ENCODE results near the gene PIGQ. TPM values are rescaled to one million over a fixed set of nuclear protein-coding genes. Genes with fewer than 3 reads are reported as not detected.
A peak's percentile ranks its signal among the peaks of the same experiment; 100 is the strongest.

Gene PIGQ
- total RNA-seq, 1 experiment from 2014 or later, result 72.5 TPM

DNA sequence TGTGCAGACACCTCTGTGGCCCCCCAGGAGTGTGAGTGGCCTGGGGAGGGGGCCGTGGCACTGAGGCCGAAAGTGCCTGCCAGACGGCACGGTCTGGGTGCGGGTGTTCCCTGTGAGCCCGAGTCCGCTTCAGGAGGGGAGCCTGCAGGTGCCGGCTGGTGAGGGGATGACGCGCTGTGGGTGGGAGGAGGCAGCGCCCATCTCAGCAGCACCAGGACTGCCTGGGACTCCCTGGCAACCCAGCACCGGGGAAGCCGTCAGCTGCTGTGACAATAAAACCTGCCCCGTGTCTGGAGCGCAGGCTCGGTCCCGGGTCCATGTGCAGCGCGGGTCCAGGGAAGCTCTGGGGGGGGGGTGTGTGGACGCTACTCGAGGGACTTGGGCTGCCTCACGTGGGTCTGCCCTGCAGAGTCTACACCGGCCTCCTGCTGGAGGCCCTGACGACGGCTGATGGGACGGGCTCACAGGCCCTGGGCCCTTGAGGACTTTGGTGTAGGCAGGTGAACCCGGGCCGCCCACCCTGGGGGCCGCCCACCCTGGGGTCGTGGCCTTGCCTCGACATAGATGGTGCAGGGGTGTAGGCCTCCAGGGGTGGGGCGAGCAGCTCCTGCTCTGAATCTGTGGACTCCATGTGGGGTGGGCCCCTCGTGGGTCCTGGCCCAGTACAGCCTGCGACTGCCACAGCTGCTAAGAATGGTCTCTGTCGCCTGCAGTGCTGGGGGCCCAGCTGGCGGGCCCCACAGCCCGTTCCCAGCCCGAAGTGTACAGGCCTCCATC lies 14.2 kb downstream of the PIGQ start:
- POLR2A ChIA-PET (ENCODE audit: unreplicated experiment), result no interaction called here
- TF ChIP-seq, protein P1, sequence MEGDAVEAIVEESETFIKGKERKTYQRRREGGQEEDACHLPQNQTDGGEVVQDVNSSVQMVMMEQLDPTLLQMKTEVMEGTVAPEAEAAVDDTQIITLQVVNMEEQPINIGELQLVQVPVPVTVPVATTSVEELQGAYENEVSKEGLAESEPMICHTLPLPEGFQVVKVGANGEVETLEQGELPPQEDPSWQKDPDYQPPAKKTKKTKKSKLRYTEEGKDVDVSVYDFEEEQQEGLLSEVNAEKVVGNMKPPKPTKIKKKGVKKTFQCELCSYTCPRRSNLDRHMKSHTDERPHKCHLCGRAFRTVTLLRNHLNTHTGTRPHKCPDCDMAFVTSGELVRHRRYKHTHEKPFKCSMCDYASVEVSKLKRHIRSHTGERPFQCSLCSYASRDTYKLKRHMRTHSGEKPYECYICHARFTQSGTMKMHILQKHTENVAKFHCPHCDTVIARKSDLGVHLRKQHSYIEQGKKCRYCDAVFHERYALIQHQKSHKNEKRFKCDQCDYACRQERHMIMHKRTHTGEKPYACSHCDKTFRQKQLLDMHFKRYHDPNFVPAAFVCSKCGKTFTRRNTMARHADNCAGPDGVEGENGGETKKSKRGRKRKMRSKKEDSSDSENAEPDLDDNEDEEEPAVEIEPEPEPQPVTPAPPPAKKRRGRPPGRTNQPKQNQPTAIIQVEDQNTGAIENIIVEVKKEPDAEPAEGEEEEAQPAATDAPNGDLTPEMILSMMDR (conservative IDR thresholded peaks at IDR 0.05), result no peak
- TF ChIP-seq EZH2 (IDR thresholded peaks at IDR 0.05; ENCODE audit: low read depth), result no peak
- Histone ChIP-seq H3K9me3 (ENCODE audit: insufficient read depth, low read depth) (no peaks in the 10 kb centered on the region), H3K27ac (no peak overlapping the region), H3K27me3 (ENCODE audit: insufficient read depth, low read depth) (no peaks in the 10 kb centered on the region), H3F3A (ENCODE audit: insufficient read depth, low read depth) (peaks cover 7% of the 10 kb centered on the region; the same call in 1 of the 2 replicates), H2AFZ (no peak overlapping the region), H3K36me3 (ENCODE audit: low read depth) (no peaks in the 10 kb centered on the region), H3K79me2 (ENCODE audit: low read depth) (peaks cover 19% of the 10 kb centered on the region), H3K9me2 (ENCODE audit: insufficient read depth) (no peaks in the 10 kb centered on the region), H4K20me1 (ENCODE audit: insufficient read depth) (no peaks in the 10 kb centered on the region; the same call in none of the 2 replicates), H3K4me1 (replicated peaks; ENCODE audit: insufficient read depth) (peaks cover 6% of the 10 kb centered on the region), H3K4me2 (no peak overlapping the region), H3K4me3 (no peak overlapping the region)
- CTCF ChIA-PET, result no interaction called here
- DNase-seq, result no peak
- intact Hi-C loops (cut with micrococcal nuclease; ENCODE audit: unreplicated experiment), result no loop called here
- BruUV-seq (replicated peaks), result no TSS peak

DNA sequence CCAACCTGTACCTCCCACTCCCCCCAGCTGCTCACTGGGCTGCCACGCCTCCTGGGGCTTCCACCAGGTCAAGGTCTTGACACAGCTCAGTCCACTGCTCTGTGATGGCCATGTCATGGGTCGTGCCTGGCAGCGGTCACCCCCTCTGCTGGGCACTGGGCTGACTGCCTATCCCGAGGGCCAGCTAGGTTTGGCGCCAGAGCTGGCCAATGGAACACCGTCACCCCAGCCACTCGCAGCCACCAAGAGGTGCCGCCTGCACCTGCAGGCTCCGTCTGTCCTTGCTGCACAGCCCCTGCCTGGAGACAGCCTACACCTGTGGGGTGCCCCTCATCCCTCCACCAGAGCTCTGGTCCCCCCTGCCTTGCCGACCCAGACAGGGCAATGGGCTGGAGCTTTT lies 15.6 kb downstream of the PIGQ start:
- peaks cover 7% of the 10 kb centered on the region; the same call in 1 of the 2 replicates for H3F3A ChIP-seq (ENCODE audit: insufficient read depth, low read depth)
- peaks cover 22% of the 10 kb centered on the region for H3K79me2 ChIP-seq (ENCODE audit: low read depth)
- CTCF ChIA-PET, result no interaction called here
- H3K27ac ChIP-seq, result no peak overlapping the region
- H4K20me1 ChIP-seq (ENCODE audit: insufficient read depth), result no peaks in the 10 kb centered on the region; the same call in none of the 2 replicates
- H3K4me1 ChIP-seq (replicated peaks; ENCODE audit: insufficient read depth), result peaks cover 6% of the 10 kb centered on the region
- H2AFZ ChIP-seq, result no peak overlapping the region
- peak in 1 of 2 experiments; percentile 47 for DNase-seq
- H3K4me2 ChIP-seq, result no peak overlapping the region
- no peaks in the 10 kb centered on the region for H3K36me3 ChIP-seq (ENCODE audit: low read depth)
- H3K9me2 ChIP-seq (ENCODE audit: insufficient read depth), result no peaks in the 10 kb centered on the region
- no peaks in the 10 kb centered on the region for H3K9me3 ChIP-seq (ENCODE audit: insufficient read depth, low read depth)
- POLR2A ChIA-PET (ENCODE audit: unreplicated experiment), result interaction anchor here (0.6 to 0.9 kb wide), 2 partner anchors 37 to 161 kb away, joined by 3 to 7 read pairs; no protein-coding TSS in a partner anchor
- intact Hi-C loops (cut with micrococcal nuclease; ENCODE audit: unreplicated experiment), result no loop called here
- H3K27me3 ChIP-seq (ENCODE audit: insufficient read depth, low read depth), result no peaks in the 10 kb centered on the region
- BruUV-seq (replicated peaks), result no TSS peak
- H3K4me3 ChIP-seq, result no peak overlapping the region
- no peak for TF ChIP-seq EZH2 (IDR thresholded peaks at IDR 0.05; ENCODE audit: low read depth)
- TF ChIP-seq, protein P1 (conservative IDR thresholded peaks at IDR 0.05), result 0 out of 2 replicates have a peak, but pooled peaks have one; percentile 24

DNA sequence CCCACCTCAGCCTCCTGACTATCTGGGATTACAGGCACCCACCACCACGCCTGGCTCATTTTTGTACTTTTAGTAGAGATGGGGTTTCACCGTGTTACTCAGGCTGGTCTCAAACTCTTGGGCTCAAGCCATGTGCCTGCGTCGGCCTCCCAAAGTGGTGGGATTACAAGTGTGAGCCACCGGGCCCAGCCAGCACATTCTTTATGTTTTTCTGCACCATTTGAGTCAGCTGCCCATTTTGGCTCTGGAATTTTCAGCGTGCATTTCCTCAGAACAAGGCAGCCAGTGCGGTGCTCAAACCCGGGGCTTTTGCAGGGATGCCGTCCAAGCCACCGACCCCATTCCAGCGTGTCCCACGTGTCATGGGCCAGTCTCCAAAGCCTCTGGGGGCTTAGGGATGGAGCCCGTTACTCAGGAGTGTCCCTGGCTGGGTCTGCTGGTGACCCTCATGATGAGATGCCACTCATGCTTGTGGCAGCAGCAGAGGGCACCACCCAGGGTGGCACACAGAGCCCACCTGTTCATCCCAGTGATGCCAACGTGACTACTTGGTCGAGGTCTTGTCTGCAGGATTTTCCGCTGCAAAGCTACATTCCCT lies 16.4 kb downstream of the PIGQ start:
- Histone ChIP-seq H3K9me2 (ENCODE audit: insufficient read depth) (no peaks in the 10 kb centered on the region), H3K27ac (no peak overlapping the region), H3K79me2 (ENCODE audit: low read depth) (peaks cover 30% of the 10 kb centered on the region), H3K4me3 (no peak overlapping the region), H2AFZ (no peak overlapping the region), H3K27me3 (ENCODE audit: insufficient read depth, low read depth) (no peaks in the 10 kb centered on the region), H4K20me1 (ENCODE audit: insufficient read depth) (peaks cover 7% of the 10 kb centered on the region), H3K4me2 (no peak overlapping the region), H3K36me3 (ENCODE audit: low read depth) (no peaks in the 10 kb centered on the region), H3K4me1 (replicated peaks; ENCODE audit: insufficient read depth) (peaks cover 12% of the 10 kb centered on the region), H3K9me3 (ENCODE audit: insufficient read depth, low read depth) (no peaks in the 10 kb centered on the region), H3F3A (ENCODE audit: insufficient read depth, low read depth) (peaks cover 7% of the 10 kb centered on the region; the same call in 1 of the 2 replicates)
- intact Hi-C loops (cut with micrococcal nuclease; ENCODE audit: unreplicated experiment), result no loop called here
- ChIA-PET POLR2A (ENCODE audit: unreplicated experiment) (no interaction called here), CTCF (interaction anchor here (0.6 kb wide), 1 partner anchor 54 kb away, joined by 3 read pairs; no protein-coding TSS in a partner anchor)
- TF ChIP-seq, protein P1 (conservative IDR thresholded peaks at IDR 0.05), result no peak
- no peak for TF ChIP-seq EZH2 (IDR thresholded peaks at IDR 0.05; ENCODE audit: low read depth)
- no peak for DNase-seq
- TSS peak; percentile 13 for BruUV-seq (replicated peaks)

Data from PC-9 (cell line).